Left ventricle myocardium inferior (tissue), 1 donor: ENCODE results near the gene MAGI2. TPM values are rescaled to one million over a fixed set of nuclear protein-coding genes. Genes with fewer than 3 reads are reported as not detected.

ENCODE experiments used
- DNase-seq: peaks from one replicate; pipeline ENCODE4 v3.0.0-alpha.2; 2020
- H3K27ac ChIP-seq: fragments of 200-600 bp; replicated peaks from 2 replicates; pipeline ENCODE4 v1.8.0; 2021
- H3K27me3 ChIP-seq: fragments of 200-600 bp; 2 replicates; pipeline ENCODE4 v1.8.0; 2021; ENCODE audit warnings: low read depth
- H3K36me3 ChIP-seq: fragments of 200-600 bp; 2 replicates; pipeline ENCODE4 v1.8.0; 2021
- H3K4me1 ChIP-seq: fragments of 200-600 bp; 2 replicates; pipeline ENCODE4 v1.8.0; 2021
- H3K4me3 ChIP-seq: fragments of 200-600 bp; 2 replicates; pipeline ENCODE4 v1.8.0; 2021; ENCODE audit warnings: mild to moderate bottlenecking, moderate library complexity
- H3K9me3 ChIP-seq: fragments of 200-600 bp; replicated peaks from 2 replicates; pipeline ENCODE4 v1.8.0; 2021
- CTCF ChIP-seq: fragments of 200-600 bp; IDR thresholded peaks from 2 replicates; pipeline ENCODE4 v1.8.0; 2021; ENCODE audit warnings: antibody characterized with exemption, mild to moderate bottlenecking, borderline replicate concordance
- intact Hi-C: fragments of 100-400 bp; cut with micrococcal nuclease; formaldehyde crosslinking; loops from one replicate; pipeline ENCODE4 v1.11.0; 2022
- total RNA-seq: library from RNA; stranded (reverse); fragmentation: NEBNext Ultra II Directional; extraction: Animal tissue kit (Norgen Biotek cat#: 25700); gene quantifications from one replicate; pipeline ENCODE4 v1.2.1, GENCODE V29; 2021
- donor health status: DM: no; HTN: yes; CAD: no; lungs with severe emphysema.

Gene MAGI2
- total RNA-seq, 1 donor from 2014 or later: 4.5 TPM

- TF ChIP-seq CTCF: no peak
- Histone ChIP-seq H3K9me3 (no peaks in the 10 kb centered on the region), H3K36me3 (no peaks in the 10 kb centered on the region), H3K4me3 (no peak overlapping the region), H3K27ac (no peak overlapping the region), H3K4me1 (no peaks in the 10 kb centered on the region), H3K27me3 (no peaks in the 10 kb centered on the region)
- DNase-seq: no peak
- intact Hi-C loops: no loop called here
These were observed 980.9 kb downstream of the MAGI2 start for GRCh38 chr7:78472519-78472918.

- no peak for TF ChIP-seq CTCF
- Histone ChIP-seq H3K27ac (no peak overlapping the region), H3K27me3 (no peaks in the 10 kb centered on the region), H3K9me3 (no peaks in the 10 kb centered on the region), H3K4me1 (peaks cover 4% of the 10 kb centered on the region), H3K4me3 (no peak overlapping the region), H3K36me3 (no peaks in the 10 kb centered on the region)
- intact Hi-C loops: no loop called here
- DNase-seq: no peak
These were observed 987.6 kb downstream of the MAGI2 start for GRCh38 chr7:78465894-78466293.

- no peaks in the 10 kb centered on the region for H3K9me3 ChIP-seq
- H3K27ac ChIP-seq: no peak overlapping the region
- intact Hi-C loops: no loop called here
- H3K36me3 ChIP-seq: no peaks in the 10 kb centered on the region
- H3K4me3 ChIP-seq: no peak overlapping the region
- DNase-seq: no peak
- no peak for TF ChIP-seq CTCF
- H3K4me1 ChIP-seq: peaks cover 4% of the 10 kb centered on the region
- no peaks in the 10 kb centered on the region for H3K27me3 ChIP-seq
These were observed 990.4 kb downstream of the MAGI2 start for GRCh38 chr7:78463039-78463438.

GRCh38 chr7:78450706-78451105 is 1002.8 kb downstream of the MAGI2 start:
- DNase-seq: no peak
- intact Hi-C loops: no loop called here
- H3K27ac ChIP-seq: no peak overlapping the region

GRCh38 chr7:78448911-78449310 is 1004.6 kb downstream of the MAGI2 start:
- no peak for TF ChIP-seq CTCF
- Histone ChIP-seq H3K36me3 (no peaks in the 10 kb centered on the region), H3K9me3 (no peaks in the 10 kb centered on the region), H3K4me3 (no peak overlapping the region), H3K4me1 (peaks cover 6% of the 10 kb centered on the region), H3K27ac (no peak overlapping the region), H3K27me3 (no peaks in the 10 kb centered on the region)
- no peak for DNase-seq
- intact Hi-C loops: no loop called here

More at GRCh38 chr7:78450706-78451105, 1002.8 kb downstream of the MAGI2 start:
- H3K4me3 ChIP-seq: no peak overlapping the region
- no peaks in the 10 kb centered on the region for H3K36me3 ChIP-seq
- TF ChIP-seq CTCF: no peak
- no peaks in the 10 kb centered on the region for H3K9me3 ChIP-seq
- H3K4me1 ChIP-seq: peaks cover 6% of the 10 kb centered on the region
- H3K27me3 ChIP-seq: no peaks in the 10 kb centered on the region

- no peaks in the 10 kb centered on the region for H3K9me3 ChIP-seq
- H3K4me1 ChIP-seq: peaks cover 6% of the 10 kb centered on the region
- no peak for TF ChIP-seq CTCF
- DNase-seq: no peak
- intact Hi-C loops: no loop called here
- H3K27ac ChIP-seq: no peak overlapping the region
- H3K4me3 ChIP-seq: no peak overlapping the region
- H3K36me3 ChIP-seq: no peaks in the 10 kb centered on the region
- no peaks in the 10 kb centered on the region for H3K27me3 ChIP-seq
These were observed 1009.2 kb downstream of the MAGI2 start for GRCh38 chr7:78444267-78444666.
